Mesendoderm (in vitro differentiated cells): ENCODE measurements around the gene CDK5. TPM values are rescaled to one million over a fixed set of nuclear protein-coding genes. Genes with fewer than 3 reads are reported as not detected.

Experiments
- DNase-seq: peaks from one replicate; pipeline ENCODE4 v3.0.0; 2013
- H2AK5ac ChIP-seq: 2 replicates; pipeline ENCODE4 v1.6.1; 2013; ENCODE audit warnings: low read length, inconsistent platforms
- H2BK120ac ChIP-seq: 2 replicates; pipeline ENCODE4 v1.6.1; 2013; ENCODE audit warnings: low read depth, mild to moderate bottlenecking, low read length, moderate library complexity, mixed read lengths
- H2BK15ac ChIP-seq: replicated peaks from 2 replicates; pipeline ENCODE4 v1.6.1; 2013; ENCODE audit warnings: low read depth, mild to moderate bottlenecking, moderate library complexity
- H2BK5ac ChIP-seq: 2 replicates; pipeline ENCODE4 v1.6.1; 2013; ENCODE audit warnings: low read length, inconsistent platforms
- H3K18ac ChIP-seq: 2 replicates; pipeline ENCODE4 v1.6.1; 2013; ENCODE audit warnings: mild to moderate bottlenecking, low read length, mixed read lengths
- H3K23ac ChIP-seq: one replicate; pipeline ENCODE4 v1.6.1; 2013; ENCODE audit warnings: low read length
- H3K27ac ChIP-seq: 2 replicates; pipeline ENCODE4 v1.5.1; 2013; ENCODE audit warnings: low read depth, mild to moderate bottlenecking, inconsistent platforms, low read length, moderate library complexity
- H3K27me3 ChIP-seq: 2 replicates; pipeline ENCODE4 v1.6.1; 2013; ENCODE audit warnings: low read length, control low read depth, mild to moderate bottlenecking, inconsistent platforms; ENCODE audit not compliant: insufficient read depth, poor library complexity
- H3K36me3 ChIP-seq: 2 replicates; pipeline ENCODE4 v1.6.1; 2013; ENCODE audit warnings: low read length, inconsistent platforms; ENCODE audit not compliant: control insufficient read depth, insufficient read depth
- H3K4ac ChIP-seq: one replicate; pipeline ENCODE4 v1.6.1; 2013; ENCODE audit warnings: low read depth, mild to moderate bottlenecking, low read length, moderate library complexity
- H3K4me1 ChIP-seq: 2 replicates; pipeline ENCODE4 v1.6.1; 2013; ENCODE audit warnings: low read depth, low read length, inconsistent platforms; ENCODE audit not compliant: control insufficient read depth
- H3K4me2 ChIP-seq: 2 replicates; pipeline ENCODE4 v1.6.1; 2013; ENCODE audit warnings: low read length
- H3K4me3 ChIP-seq: 2 replicates; pipeline ENCODE4 v1.5.1; 2013; ENCODE audit warnings: mild to moderate bottlenecking, low read length
- H3K56ac ChIP-seq: one replicate; pipeline ENCODE4 v1.6.1; 2013; ENCODE audit warnings: low read length
- H3K79me1 ChIP-seq: 2 replicates; pipeline ENCODE4 v1.6.1; 2013; ENCODE audit warnings: low read length, inconsistent platforms
- H3K79me2 ChIP-seq: 2 replicates; pipeline ENCODE4 v1.6.1; 2013; ENCODE audit warnings: mild to moderate bottlenecking, low read length; ENCODE audit not compliant: control insufficient read depth, insufficient read depth
- H3K9ac ChIP-seq: 2 replicates; pipeline ENCODE4 v1.6.1; 2013; ENCODE audit warnings: low read length, inconsistent platforms
- H4K5ac ChIP-seq: one replicate; pipeline ENCODE4 v1.6.1; 2013; ENCODE audit warnings: low read length
- H4K8ac ChIP-seq: one replicate; pipeline ENCODE4 v1.6.1; 2013; ENCODE audit warnings: low read depth, mild to moderate bottlenecking, control low read depth, low read length, moderate library complexity
- WGBS: extraction: QIAGEN DNeasy Blood & Tissue Kit; methylation state at CpG from one replicate; pipeline ENCODE4 v1.1.7; 2013; ENCODE audit warnings: low lambda C conversion rate, missing lambda C conversion rate; ENCODE audit not compliant: insufficient coverage; ENCODE audit errors: extremely low coverage; 5-methylcytosine and 5-hydroxymethylcytosine counted together
- polyA plus RNA-seq, 2 experiments: library from polyadenylated mRNA; stranded (reverse); fragments of 200-250 nt; gene quantifications; one replicate each; pipeline ENCODE4 v1.2.3, GENCODE V29; 2013

The CDK5 gene
- 9.7 TPM for polyA plus RNA-seq (2013, experiment 1 of 2)
- 10.1 TPM for polyA plus RNA-seq (2013, experiment 2 of 2)

GRCh38 chr7:151057506-151057988 is at the start of gene CDK5:
CDK5 (minus strand) TSS chr7:151057897; CDS start chr7:151057848, 49 bp downstream.
- Histone ChIP-seq H3K4me3 (peak within 1 kb of the TSS; percentile 56), H3K27ac (peak within 1 kb of the TSS; percentile 73), H3K4me1 (peaks cover 18% of the 10 kb centered on the region), H2BK15ac (no peak within 1 kb of the TSS), H3K9ac (peak within 1 kb of the TSS; percentile 84), H3K4ac (no peak within 1 kb of the TSS), H2BK120ac (no peak within 1 kb of the TSS), H3K23ac (no peak within 1 kb of the TSS), H3K27me3 (no peaks in the 10 kb centered on the region), H4K8ac (no peak within 1 kb of the TSS), H3K18ac (peak within 1 kb of the TSS; percentile 52), H3K56ac (peak within 1 kb of the TSS; percentile 90), H3K79me1 (peaks cover 6% of the 10 kb centered on the region), H4K5ac (no peak within 1 kb of the TSS), H2AK5ac (peak within 1 kb of the TSS; percentile 29), H2BK5ac (no peak within 1 kb of the TSS), H3K4me2 (peak within 1 kb of the TSS; percentile 98), H3K79me2 (no peaks in the 10 kb centered on the region), H3K36me3 (no peaks in the 10 kb centered on the region)
- no CpG with 5 or more reads among the region's 30 CpGs for WGBS
- no peak for DNase-seq

- Histone ChIP-seq H3K79me2 (peaks cover 2% of the 10 kb centered on the region), H3K4me2 (no peak overlapping the region), H3K9ac (no peak overlapping the region), H3K79me1 (peaks cover 4% of the 10 kb centered on the region), H3K4me3 (no peak overlapping the region), H4K5ac (no peak overlapping the region), H3K56ac (peak overlapping the region; percentile 56), H3K23ac (no peak overlapping the region), H3K4me1 (peaks cover 3% of the 10 kb centered on the region), H4K8ac (no peak overlapping the region), H3K18ac (no peak overlapping the region), H2BK120ac (no peak overlapping the region), H3K4ac (no peak overlapping the region), H3K27ac (no peak overlapping the region), H2AK5ac (no peak overlapping the region), H3K36me3 (no peaks in the 10 kb centered on the region), H2BK15ac (no peak overlapping the region), H2BK5ac (no peak overlapping the region), H3K27me3 (no peaks in the 10 kb centered on the region)
- no CpG with 5 or more reads among the region's 23 CpGs for WGBS
- peak; percentile 43 for DNase-seq
Observed at GRCh38 chr7:151104411-151105235, 46.9 kb upstream of the CDK5 start.

- Histone ChIP-seq H2BK15ac (no peak overlapping the region), H3K79me2 (peaks cover 2% of the 10 kb centered on the region), H3K4me2 (no peak overlapping the region), H3K36me3 (no peaks in the 10 kb centered on the region), H3K56ac (no peak overlapping the region), H2BK120ac (no peak overlapping the region), H3K4me3 (no peak overlapping the region), H3K4ac (no peak overlapping the region), H4K5ac (no peak overlapping the region), H3K4me1 (peaks cover 3% of the 10 kb centered on the region), H2AK5ac (no peak overlapping the region), H3K27me3 (no peaks in the 10 kb centered on the region), H3K18ac (no peak overlapping the region), H4K8ac (no peak overlapping the region), H3K79me1 (peaks cover 6% of the 10 kb centered on the region), H3K23ac (no peak overlapping the region), H3K27ac (no peak overlapping the region), H3K9ac (no peak overlapping the region), H2BK5ac (no peak overlapping the region)
- no peak for DNase-seq
- no CpG with 5 or more reads among the region's 12 CpGs for WGBS
Observed at GRCh38 chr7:151103973-151104372, 46.3 kb upstream of the CDK5 start.

GRCh38 chr7:151102991-151103390 is 45.3 kb upstream of the CDK5 start:
- Histone ChIP-seq H4K5ac (no peak overlapping the region), H3K27me3 (no peaks in the 10 kb centered on the region), H3K4ac (no peak overlapping the region), H4K8ac (no peak overlapping the region), H3K4me3 (no peak overlapping the region), H3K36me3 (no peaks in the 10 kb centered on the region), H2BK5ac (no peak overlapping the region), H3K79me2 (peaks cover 2% of the 10 kb centered on the region), H2BK15ac (no peak overlapping the region), H3K18ac (no peak overlapping the region), H2BK120ac (no peak overlapping the region), H3K9ac (no peak overlapping the region), H3K27ac (no peak overlapping the region), H3K23ac (no peak overlapping the region), H2AK5ac (no peak overlapping the region), H3K79me1 (peaks cover 6% of the 10 kb centered on the region), H3K56ac (no peak overlapping the region), H3K4me2 (no peak overlapping the region), H3K4me1 (peaks cover 3% of the 10 kb centered on the region)
- no peak for DNase-seq
- no CpG with 5 or more reads among the region's 3 CpGs for WGBS

- H2AK5ac ChIP-seq, result no peak overlapping the region
- H3K56ac ChIP-seq, result no peak overlapping the region
- no peak overlapping the region for H3K27ac ChIP-seq
- H3K18ac ChIP-seq, result no peak overlapping the region
- H3K36me3 ChIP-seq, result no peaks in the 10 kb centered on the region
- no CpG with 5 or more reads among the region's 24 CpGs for whole genome bisulfite sequencing
- DNase-seq, result no peak
- no peak overlapping the region for H3K4me2 ChIP-seq
- no peak overlapping the region for H4K8ac ChIP-seq
- no peak overlapping the region for H2BK120ac ChIP-seq
- no peak overlapping the region for H2BK15ac ChIP-seq
- no peak overlapping the region for H4K5ac ChIP-seq
- H2BK5ac ChIP-seq, result no peak overlapping the region
- H3K23ac ChIP-seq, result no peak overlapping the region
- peaks cover 3% of the 10 kb centered on the region for H3K4me1 ChIP-seq
- H3K79me2 ChIP-seq, result peaks cover 2% of the 10 kb centered on the region
- H3K79me1 ChIP-seq, result peaks cover 6% of the 10 kb centered on the region
- H3K9ac ChIP-seq, result no peak overlapping the region
- no peaks in the 10 kb centered on the region for H3K27me3 ChIP-seq
- H3K4ac ChIP-seq, result no peak overlapping the region
- no peak overlapping the region for H3K4me3 ChIP-seq
Observed at GRCh38 chr7:151101621-151102396, 44.1 kb upstream of the CDK5 start.
